H9 (cell line): ENCODE results near the gene AWAT2. TPM values are rescaled to one million over a fixed set of nuclear protein-coding genes. Genes with fewer than 3 reads are reported as not detected.

ENCODE experiments used
- DNase-seq: peaks from one replicate; pipeline ENCODE4 v3.0.0-alpha.2; 2017
- H2AFZ ChIP-seq: one replicate; pipeline ENCODE4 v1.6.1; 2013; ENCODE audit warnings: mild to moderate bottlenecking, low read length, control low read depth, moderate library complexity
- H2AK5ac ChIP-seq: 2 replicates; pipeline ENCODE4 v1.6.1; 2013; ENCODE audit warnings: low read length, control low read depth, mixed read lengths; ENCODE audit not compliant: insufficient read length
- H2BK120ac ChIP-seq: one replicate; pipeline ENCODE4 v1.6.1; 2013; ENCODE audit warnings: low read depth, mild to moderate bottlenecking, low read length, control low read depth, inconsistent platforms; ENCODE audit not compliant: poor library complexity, severe bottlenecking
- H2BK12ac ChIP-seq: 2 replicates; pipeline ENCODE4 v1.6.1; 2013; ENCODE audit warnings: low read length, control low read depth, mixed read lengths, low read depth; ENCODE audit not compliant: insufficient read length
- H2BK15ac ChIP-seq: 2 replicates; pipeline ENCODE4 v1.6.1; 2013; ENCODE audit warnings: low read depth, low read length, control low read depth
- H2BK20ac ChIP-seq: one replicate; pipeline ENCODE4 v1.6.1; 2013; ENCODE audit warnings: low read depth, mild to moderate bottlenecking, low read length, control low read depth, inconsistent platforms; ENCODE audit not compliant: poor library complexity, severe bottlenecking
- H2BK5ac ChIP-seq: 2 replicates; pipeline ENCODE4 v1.6.1; 2013; ENCODE audit warnings: low read length, control low read depth, mixed read lengths; ENCODE audit not compliant: insufficient read length
- H3K14ac ChIP-seq: 2 replicates; pipeline ENCODE4 v1.6.1; 2013; ENCODE audit warnings: low read length, control low read depth; ENCODE audit not compliant: insufficient read depth
- H3K18ac ChIP-seq: 2 replicates; pipeline ENCODE4 v1.6.1; 2013; ENCODE audit warnings: low read depth, mild to moderate bottlenecking, mixed read lengths, low read length, control low read depth; ENCODE audit not compliant: insufficient read length
- H3K23ac ChIP-seq: 2 replicates; pipeline ENCODE4 v1.6.1; 2013; ENCODE audit warnings: low read length, control low read depth, mixed read lengths, low read depth; ENCODE audit not compliant: insufficient read length
- H3K23me2 ChIP-seq: 2 replicates; pipeline ENCODE4 v1.6.1; 2013; ENCODE audit warnings: low read depth, mild to moderate bottlenecking, mixed read lengths, low read length, control low read depth; ENCODE audit not compliant: insufficient read length, poor library complexity, severe bottlenecking
- H3K27ac ChIP-seq: 2 replicates; pipeline ENCODE4 v1.5.1; 2013; ENCODE audit warnings: low read length, control low read depth, mixed read lengths, low read depth; ENCODE audit not compliant: insufficient read length
- H3K27me3 ChIP-seq: 2 replicates; pipeline ENCODE4 v1.6.1; 2013; ENCODE audit warnings: low read length, control low read depth, inconsistent platforms; ENCODE audit not compliant: insufficient read depth
- H3K4ac ChIP-seq: 2 replicates; pipeline ENCODE4 v1.6.1; 2013; ENCODE audit warnings: low read depth, mild to moderate bottlenecking, control low read depth, inconsistent platforms, low read length, moderate library complexity
- H3K4me1 ChIP-seq: 2 replicates; pipeline ENCODE4 v1.6.1; 2013; ENCODE audit warnings: low read length, control low read depth, inconsistent platforms; ENCODE audit not compliant: insufficient read depth
- H3K4me2 ChIP-seq: 2 replicates; pipeline ENCODE4 v1.6.1; 2013; ENCODE audit warnings: low read length, control low read depth, mixed read lengths; ENCODE audit not compliant: insufficient read length, insufficient read depth
- H3K56ac ChIP-seq: 2 replicates; pipeline ENCODE4 v1.6.1; 2013; ENCODE audit warnings: low read depth, mild to moderate bottlenecking, mixed read lengths, low read length, control low read depth; ENCODE audit not compliant: insufficient read length
- H3K79me1 ChIP-seq: 2 replicates; pipeline ENCODE4 v1.6.1; 2013; ENCODE audit warnings: low read depth, mild to moderate bottlenecking, moderate library complexity, low read length, control low read depth, inconsistent platforms; ENCODE audit not compliant: insufficient read depth, poor library complexity, severe bottlenecking
- H3K79me2 ChIP-seq: 2 replicates; pipeline ENCODE4 v1.6.1; 2013; ENCODE audit warnings: low read length, control low read depth, inconsistent platforms; ENCODE audit not compliant: insufficient read depth
- H3K9ac ChIP-seq: 2 replicates; pipeline ENCODE4 v1.6.1; 2013; ENCODE audit warnings: low read length, control low read depth, mixed read lengths; ENCODE audit not compliant: insufficient read length; ENCODE audit errors: extremely low read depth
- H3K9me3 ChIP-seq: one replicate; pipeline ENCODE4 v1.6.1; 2013; ENCODE audit warnings: low read depth, low read length, inconsistent platforms; ENCODE audit not compliant: control insufficient read depth
- H3T11ph ChIP-seq: one replicate; pipeline ENCODE4 v1.6.1; 2013; ENCODE audit warnings: mild to moderate bottlenecking, low read length, control low read depth, inconsistent platforms
- H4K20me1 ChIP-seq: one replicate; pipeline ENCODE4 v1.6.1; 2013; ENCODE audit not compliant: control insufficient read depth, insufficient read length, insufficient read depth
- H4K5ac ChIP-seq: 2 replicates; pipeline ENCODE4 v1.6.1; 2013; ENCODE audit warnings: low read depth, mild to moderate bottlenecking, mixed read lengths, low read length, control low read depth; ENCODE audit not compliant: insufficient read length
- H4K8ac ChIP-seq: replicated peaks from 2 replicates; pipeline ENCODE4 v1.6.1; 2013; ENCODE audit warnings: low read length, control low read depth, mixed read lengths, low read depth; ENCODE audit not compliant: insufficient read length
- H4K91ac ChIP-seq: 2 replicates; pipeline ENCODE4 v1.6.1; 2013; ENCODE audit warnings: low read depth, mild to moderate bottlenecking, moderate library complexity, mixed read lengths, low read length, control low read depth; ENCODE audit not compliant: insufficient read length
- H3K27ac Mint-ChIP-seq, 3 experiments: 2 replicates in 2 of 3; 3 replicates in 1 of 3; pipeline ENCODE4 v1.8.0; 2020 to 2021; ENCODE audit warnings: mixed read lengths in 3 of 3, mild to moderate bottlenecking in 1 of 3, moderate library complexity in 1 of 3
- H3K27me3 Mint-ChIP-seq: 2 replicates; pipeline ENCODE4 v1.8.0; 2021; ENCODE audit warnings: low read depth, mild to moderate bottlenecking, moderate library complexity, mixed read lengths
- H3K36me3 Mint-ChIP-seq, 3 experiments: 2 replicates in 2 of 3; 3 replicates in 1 of 3; pipeline ENCODE4 v1.8.0; 2020 to 2021; ENCODE audit warnings: low read depth in 3 of 3, mixed read lengths in 3 of 3; ENCODE audit not compliant: insufficient read depth in 1 of 3
- H3K4me1 Mint-ChIP-seq, 2 experiments: 2 replicates each; pipeline ENCODE4 v1.8.0; 2020; ENCODE audit warnings: mixed read lengths in 2 of 2
- H3K4me3 Mint-ChIP-seq, 2 experiments: 2 replicates in 1 of 2; 3 replicates in 1 of 2; pipeline ENCODE4 v1.8.0; 2020 to 2021; ENCODE audit warnings: mild to moderate bottlenecking in 2 of 2, mixed read lengths in 2 of 2, moderate library complexity in 1 of 2
- H3K9me3 Mint-ChIP-seq, 2 experiments: 2 replicates in 1 of 2; 3 replicates in 1 of 2; pipeline ENCODE4 v1.8.0; 2020; ENCODE audit warnings: mild to moderate bottlenecking in 2 of 2, mixed read lengths in 2 of 2, moderate library complexity in 1 of 2
- WGBS: extraction: QIAGEN DNeasy Blood & Tissue Kit; methylation state at CpG from one replicate; pipeline ENCODE4 v1.1.7; 2013; ENCODE audit warnings: missing lambda C conversion rate, low lambda C conversion rate, mixed read lengths; ENCODE audit not compliant: insufficient read length; ENCODE audit errors: extremely low coverage; 5-methylcytosine and 5-hydroxymethylcytosine counted together
- total RNA-seq: library from RNA; stranded (reverse); gene quantifications from 2 replicates; pipeline ENCODE4 v1.2.1, GENCODE V29; 2021
- TF ChIP-seq, protein P1 (sequence below): fragments of 200-600 bp; sonication (generic); conservative IDR thresholded peaks from 3 replicates; pipeline ENCODE4 v1.8.0; 2021; ENCODE audit warnings: antibody characterized with exemption, mild to moderate bottlenecking

AWAT2 gene
- total RNA-seq, 1 experiment from 2014 or later: not detected

DNA sequence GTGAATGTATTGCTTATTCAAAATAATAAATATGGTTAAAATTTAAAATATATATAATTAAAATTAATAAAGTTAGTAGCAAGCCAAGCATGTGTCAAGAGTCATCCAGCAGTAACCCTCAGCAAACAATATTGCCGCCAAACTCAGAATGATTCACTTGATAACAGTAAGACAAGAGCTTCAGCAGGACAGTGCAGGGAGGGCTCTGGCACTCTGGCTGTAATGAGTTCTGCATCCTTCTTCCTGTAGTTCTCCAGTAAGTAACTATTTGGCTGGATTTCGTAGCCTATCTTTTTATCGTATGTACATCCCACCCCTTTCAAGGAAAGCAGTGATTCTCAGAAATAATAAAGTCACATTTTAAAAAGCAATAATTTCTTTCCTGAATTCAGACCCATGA, 30.1 kb upstream of the AWAT2 start:
- WGBS: no CpG with 5 or more reads among the region's 3 CpGs
- no peaks in the 10 kb centered on the region; the same call in 1 of the 2 replicates for H3K4me1 ChIP-seq
- no peak overlapping the region for H3T11ph ChIP-seq
- no peak overlapping the region for H3K56ac ChIP-seq
- no peaks in the 10 kb centered on the region for H4K20me1 ChIP-seq
- H3K27me3 ChIP-seq: no peaks in the 10 kb centered on the region
- no peak overlapping the region for H3K4me2 ChIP-seq
- no peak overlapping the region for H4K8ac ChIP-seq
- H3K18ac ChIP-seq: no peak overlapping the region
- no peak overlapping the region for H2BK15ac ChIP-seq
- no peak overlapping the region for H3K4ac ChIP-seq
- no peak overlapping the region for H4K91ac ChIP-seq
- H3K27ac Mint-ChIP-seq: no peak overlapping the region
- no peak overlapping the region for H2AFZ ChIP-seq
- no peak overlapping the region for H2BK120ac ChIP-seq
- no peak overlapping the region for H3K14ac ChIP-seq
- H3K9me3 ChIP-seq: peaks cover 37% of the 10 kb centered on the region
- no peaks in the 10 kb centered on the region; the same call in 1 of the 2 replicates for H3K27me3 Mint-ChIP-seq
- no peak overlapping the region for H4K5ac ChIP-seq
- H2BK12ac ChIP-seq: no peak overlapping the region
- H3K79me1 ChIP-seq: no peaks in the 10 kb centered on the region
- peaks cover 70 to 71% of the 10 kb centered on the region in 2 experiments for H3K9me3 Mint-ChIP-seq
- no peaks in the 10 kb centered on the region for H3K23me2 ChIP-seq
- H2BK20ac ChIP-seq: no peak overlapping the region
- peaks cover 15 to 24% of the 10 kb centered on the region in 2 experiments for H3K4me1 Mint-ChIP-seq
- H2AK5ac ChIP-seq: no peak overlapping the region
- no peaks in the 10 kb centered on the region for H3K79me2 ChIP-seq
- H3K27ac ChIP-seq: no peak overlapping the region
- no peak overlapping the region for H3K23ac ChIP-seq
- DNase-seq: no peak
- H3K4me3 Mint-ChIP-seq: no peak overlapping the region
- no peak overlapping the region for H2BK5ac ChIP-seq
- peaks cover 2 to 12% (median 3%) of the 10 kb centered on the region in 3 experiments; a peak in 6 of 7 replicates for H3K36me3 Mint-ChIP-seq
- no peak overlapping the region for H3K9ac ChIP-seq
- TF ChIP-seq, protein P1, sequence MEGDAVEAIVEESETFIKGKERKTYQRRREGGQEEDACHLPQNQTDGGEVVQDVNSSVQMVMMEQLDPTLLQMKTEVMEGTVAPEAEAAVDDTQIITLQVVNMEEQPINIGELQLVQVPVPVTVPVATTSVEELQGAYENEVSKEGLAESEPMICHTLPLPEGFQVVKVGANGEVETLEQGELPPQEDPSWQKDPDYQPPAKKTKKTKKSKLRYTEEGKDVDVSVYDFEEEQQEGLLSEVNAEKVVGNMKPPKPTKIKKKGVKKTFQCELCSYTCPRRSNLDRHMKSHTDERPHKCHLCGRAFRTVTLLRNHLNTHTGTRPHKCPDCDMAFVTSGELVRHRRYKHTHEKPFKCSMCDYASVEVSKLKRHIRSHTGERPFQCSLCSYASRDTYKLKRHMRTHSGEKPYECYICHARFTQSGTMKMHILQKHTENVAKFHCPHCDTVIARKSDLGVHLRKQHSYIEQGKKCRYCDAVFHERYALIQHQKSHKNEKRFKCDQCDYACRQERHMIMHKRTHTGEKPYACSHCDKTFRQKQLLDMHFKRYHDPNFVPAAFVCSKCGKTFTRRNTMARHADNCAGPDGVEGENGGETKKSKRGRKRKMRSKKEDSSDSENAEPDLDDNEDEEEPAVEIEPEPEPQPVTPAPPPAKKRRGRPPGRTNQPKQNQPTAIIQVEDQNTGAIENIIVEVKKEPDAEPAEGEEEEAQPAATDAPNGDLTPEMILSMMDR: no peak
